OCI-LY1 (cell line): ENCODE data around the gene SLC50A1.
A peak's percentile ranks its signal among the peaks of the same experiment; 100 is the strongest.
"Not testable (repeated sequence)": the region's sequence is repeated elsewhere in the genome, so short reads cannot be mapped to it uniquely, and the experiment has no call there.

Experiments
- H2AFZ ChIP-seq: fragments of 200-600 bp; sonication (generic), shearing (Covaris generic); 2 replicates; pipeline ENCODE4 v1.6.0; 2014; ENCODE audit warnings: antibody characterized with exemption, mild to moderate bottlenecking, low read length
- H3F3A ChIP-seq: fragments of 200-600 bp; sonication (generic), shearing (Covaris generic); 2 replicates; pipeline ENCODE4 v1.6.0; 2014; ENCODE audit warnings: mild to moderate bottlenecking, antibody characterized with exemption, low read length, moderate library complexity; ENCODE audit not compliant: insufficient read depth
- H3K27ac ChIP-seq: fragments of 200-600 bp; sonication (generic); 2 replicates; pipeline ENCODE4 v1.5.1; 2014; ENCODE audit warnings: low read length, mixed run types, mild to moderate bottlenecking, low read depth; ENCODE audit not compliant: poor library complexity, severe bottlenecking
- H3K27me3 ChIP-seq: fragments of 200-600 bp; sonication (generic); 2 replicates; pipeline ENCODE4 v1.6.0; 2014; ENCODE audit warnings: antibody characterized with exemption, mild to moderate bottlenecking, low read length, moderate library complexity; ENCODE audit not compliant: insufficient read depth
- H3K36me3 ChIP-seq: fragments of 200-600 bp; sonication (generic); 2 replicates; pipeline ENCODE4 v1.6.1; 2014; ENCODE audit warnings: mild to moderate bottlenecking, antibody characterized with exemption, low read length, moderate library complexity, mixed read lengths; ENCODE audit not compliant: insufficient read depth
- H3K4me1 ChIP-seq: fragments of 200-600 bp; sonication (generic); 2 replicates; pipeline ENCODE4 v1.5.1; 2014; ENCODE audit warnings: mild to moderate bottlenecking, low read length, moderate library complexity; ENCODE audit not compliant: insufficient read depth, severe bottlenecking
- H3K4me2 ChIP-seq: fragments of 200-600 bp; sonication (generic), shearing (Covaris generic); 2 replicates; pipeline ENCODE4 v1.6.1; 2014; ENCODE audit warnings: low read length
- H3K4me3 ChIP-seq: fragments of 200-600 bp; sonication (generic); 2 replicates; pipeline ENCODE4 v1.5.1; 2014; ENCODE audit warnings: low read length, low read depth, mild to moderate bottlenecking, mixed read lengths; ENCODE audit not compliant: poor library complexity, severe bottlenecking
- H3K79me2 ChIP-seq: fragments of 200-600 bp; shearing (Covaris generic); 2 replicates; pipeline ENCODE4 v1.6.1; 2016; ENCODE audit warnings: mixed run types, low read length, mixed read lengths; ENCODE audit not compliant: insufficient read depth
- H3K9ac ChIP-seq: fragments of 200-600 bp; sonication (generic), shearing (Covaris generic); 2 replicates; pipeline ENCODE4 v1.6.1; 2014; ENCODE audit warnings: mild to moderate bottlenecking, low read length, mixed read lengths
- H3K9me2 ChIP-seq: fragments of 200-600 bp; sonication (generic), shearing (Covaris generic); 2 replicates; pipeline ENCODE4 v1.6.1; 2014; ENCODE audit warnings: low read depth, mild to moderate bottlenecking, low read length, mixed read lengths
- H3K9me3 ChIP-seq: fragments of 200-600 bp; shearing (Covaris generic); 2 replicates; pipeline ENCODE4 v1.6.1; 2014; ENCODE audit warnings: low read length, mixed read lengths
- H4K20me1 ChIP-seq: fragments of 200-600 bp; sonication (generic), shearing (Covaris generic); 2 replicates; pipeline ENCODE4 v1.6.0; 2016; ENCODE audit warnings: mild to moderate bottlenecking, low read length; ENCODE audit not compliant: insufficient read depth
- CTCF ChIP-seq: fragments of 200-600 bp; sonication (generic), shearing (Covaris generic); IDR thresholded peaks from 2 replicates; pipeline ENCODE4 v1.5.1; 2017; ENCODE audit warnings: mild to moderate bottlenecking, antibody characterized with exemption, low read length, moderate library complexity, mixed read lengths
- EZH2 ChIP-seq: fragments of 200-600 bp; sonication (generic), shearing (Covaris generic); IDR thresholded peaks from 2 replicates; pipeline ENCODE4 v1.8.0; 2017; ENCODE audit warnings: borderline replicate concordance, mixed run types, mild to moderate bottlenecking, antibody characterized with exemption, low read length, moderate library complexity, mixed read lengths

The SLC50A1 gene

GRCh38 chr1:155140630-155140953 is 4.9 kb downstream of the SLC50A1 start:
- Histone ChIP-seq H3K4me1 (peaks cover 25% of the 10 kb centered on the region), H3K27me3 (peaks cover 4% of the 10 kb centered on the region; the same call in 1 of the 2 replicates), H3K27ac (no peak overlapping the region), H3K36me3 (no peaks in the 10 kb centered on the region), H3K9me2 (no peaks in the 10 kb centered on the region), H3F3A (0 out of 2 replicates have a peak, but pooled peaks cover 3% of the 10 kb centered on the region), H3K79me2 (no peaks in the 10 kb centered on the region), H3K4me3 (peak overlapping the region; percentile 94), H3K9me3 (peaks cover 5% of the 10 kb centered on the region; the same call in 1 of the 2 replicates), H2AFZ (no peak overlapping the region), H3K4me2 (peak overlapping the region; percentile 99), H4K20me1 (no peaks in the 10 kb centered on the region), H3K9ac (peak overlapping the region; percentile 87; the same call in 1 of the 2 replicates)
- TF ChIP-seq EZH2: no peak
- TF ChIP-seq CTCF: no peak

- peaks cover 5% of the 10 kb centered on the region; the same call in 1 of the 2 replicates for H3K9me3 ChIP-seq
- no peaks in the 10 kb centered on the region for H3K9me2 ChIP-seq
- H3K36me3 ChIP-seq: no peaks in the 10 kb centered on the region
- H3F3A ChIP-seq: 0 out of 2 replicates have a peak, but pooled peaks cover 2% of the 10 kb centered on the region
- peaks cover 4% of the 10 kb centered on the region; the same call in 1 of the 2 replicates for H3K27me3 ChIP-seq
- no peak overlapping the region for H3K4me2 ChIP-seq
- peaks cover 22% of the 10 kb centered on the region for H3K4me1 ChIP-seq
- no peak overlapping the region for H3K9ac ChIP-seq
- TF ChIP-seq CTCF (no peak), EZH2 (no peak)
- H4K20me1 ChIP-seq: no peaks in the 10 kb centered on the region
- H3K79me2 ChIP-seq: no peaks in the 10 kb centered on the region
- H2AFZ ChIP-seq: no peak overlapping the region
- H3K27ac ChIP-seq: no peak overlapping the region
- no peak overlapping the region for H3K4me3 ChIP-seq
Observed at GRCh38 chr1:155141749-155142148, 6.1 kb downstream of the SLC50A1 start.

- Histone ChIP-seq H3K79me2 (no peaks in the 10 kb centered on the region), H3K27me3 (peaks cover 7% of the 10 kb centered on the region), H3K36me3 (no peaks in the 10 kb centered on the region), H3K9ac (no peak overlapping the region), H3K4me2 (no peak overlapping the region), H3K4me1 (peaks cover 3% of the 10 kb centered on the region), H3K27ac (no peak overlapping the region), H3K9me2 (no peaks in the 10 kb centered on the region), H3K4me3 (no peak overlapping the region), H3F3A (no peaks in the 10 kb centered on the region), H2AFZ (no peak overlapping the region), H4K20me1 (no peaks in the 10 kb centered on the region), H3K9me3 (peaks cover 5% of the 10 kb centered on the region; the same call in 1 of the 2 replicates)
- TF ChIP-seq EZH2: no peak
Observed at GRCh38 chr1:155145491-155145890, 9.8 kb downstream of the SLC50A1 start.

- H3K4me2 ChIP-seq, H3K4me3 ChIP-seq, H3K9ac ChIP-seq, H3K36me3 ChIP-seq, H3K27ac ChIP-seq, H3K27me3 ChIP-seq, H3K9me3 ChIP-seq, H3K9me2 ChIP-seq, H3F3A ChIP-seq, H4K20me1 ChIP-seq, H3K4me1 ChIP-seq, H3K79me2 ChIP-seq, H2AFZ ChIP-seq: not testable (repeated sequence)
Observed at GRCh38 chr1:155155996-155156643, 20.5 kb downstream of the SLC50A1 start.
